Measurements from ENCODE around the gene RAPGEF6.

DNA sequence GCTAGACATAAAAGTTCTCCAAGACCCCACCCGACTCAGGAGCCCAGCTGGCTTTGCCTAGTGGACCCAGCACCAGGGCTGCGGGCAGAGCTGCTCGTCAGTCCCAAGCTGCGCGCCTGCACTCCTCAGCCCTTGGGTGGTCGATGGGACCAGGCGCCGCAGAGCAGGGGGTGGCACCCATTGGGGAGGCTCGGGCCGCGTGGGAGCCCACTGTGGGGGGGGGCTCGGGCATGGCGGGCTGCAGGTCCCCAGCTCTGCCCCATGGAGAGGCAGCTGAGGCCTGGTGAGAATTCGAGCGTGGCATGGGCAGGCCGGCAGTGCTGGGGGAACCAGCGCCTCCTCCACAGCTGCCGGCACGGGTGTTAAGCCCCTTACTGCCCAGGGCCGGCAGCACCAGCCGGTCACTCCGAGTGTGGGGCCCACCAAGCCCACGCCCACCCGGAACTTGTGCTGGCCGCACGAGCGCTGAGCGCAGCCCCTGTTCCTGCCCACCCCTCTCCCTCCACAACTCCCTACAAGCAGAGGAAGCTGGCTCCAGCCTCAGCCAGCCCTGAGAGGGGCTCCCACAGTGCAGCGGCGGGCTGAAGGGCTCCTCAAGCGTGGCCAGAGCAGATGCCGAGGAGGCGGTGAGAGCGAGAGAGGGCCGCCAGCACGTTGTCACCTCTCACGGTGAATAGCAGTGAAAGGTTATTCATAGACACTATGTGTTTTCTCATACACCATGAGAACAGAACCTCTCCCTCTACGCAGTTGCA lies 54.9 kb downstream of the RAPGEF6 start:
- TF ChIP-seq, protein P1, sequence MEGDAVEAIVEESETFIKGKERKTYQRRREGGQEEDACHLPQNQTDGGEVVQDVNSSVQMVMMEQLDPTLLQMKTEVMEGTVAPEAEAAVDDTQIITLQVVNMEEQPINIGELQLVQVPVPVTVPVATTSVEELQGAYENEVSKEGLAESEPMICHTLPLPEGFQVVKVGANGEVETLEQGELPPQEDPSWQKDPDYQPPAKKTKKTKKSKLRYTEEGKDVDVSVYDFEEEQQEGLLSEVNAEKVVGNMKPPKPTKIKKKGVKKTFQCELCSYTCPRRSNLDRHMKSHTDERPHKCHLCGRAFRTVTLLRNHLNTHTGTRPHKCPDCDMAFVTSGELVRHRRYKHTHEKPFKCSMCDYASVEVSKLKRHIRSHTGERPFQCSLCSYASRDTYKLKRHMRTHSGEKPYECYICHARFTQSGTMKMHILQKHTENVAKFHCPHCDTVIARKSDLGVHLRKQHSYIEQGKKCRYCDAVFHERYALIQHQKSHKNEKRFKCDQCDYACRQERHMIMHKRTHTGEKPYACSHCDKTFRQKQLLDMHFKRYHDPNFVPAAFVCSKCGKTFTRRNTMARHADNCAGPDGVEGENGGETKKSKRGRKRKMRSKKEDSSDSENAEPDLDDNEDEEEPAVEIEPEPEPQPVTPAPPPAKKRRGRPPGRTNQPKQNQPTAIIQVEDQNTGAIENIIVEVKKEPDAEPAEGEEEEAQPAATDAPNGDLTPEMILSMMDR (IDR thresholded peaks at IDR 0.05) = no peak
- TF ChIP-seq POLR2A (IDR thresholded peaks at IDR 0.05) = no peak

All from right lobe of liver (tissue), 4 donors.